Nephron progenitor cell (in vitro differentiated cells): ENCODE measurements around the gene SCUBE2.
"Not testable (repeated sequence)": the region's sequence is repeated elsewhere in the genome, so short reads cannot be mapped to it uniquely, and the experiment has no call there.

Experiments
- DNase-seq: peaks from one replicate; pipeline ENCODE4 v3.0.0; 2021
- H3K27ac Mint-ChIP-seq: 2 replicates; pipeline ENCODE4 v1.8.0; 2021; ENCODE audit warnings: mild to moderate bottlenecking, moderate library complexity, mixed read lengths
- H3K27me3 Mint-ChIP-seq: 2 replicates; pipeline ENCODE4 v1.8.0; 2021; ENCODE audit warnings: mild to moderate bottlenecking, low read depth, mixed read lengths; ENCODE audit not compliant: poor library complexity
- H3K36me3 Mint-ChIP-seq: 2 replicates; pipeline ENCODE4 v1.8.0; 2021; ENCODE audit warnings: low read depth, mixed read lengths
- H3K4me1 Mint-ChIP-seq: 2 replicates; pipeline ENCODE4 v1.8.0; 2021; ENCODE audit warnings: mixed read lengths
- H3K4me3 Mint-ChIP-seq: 2 replicates; pipeline ENCODE4 v1.8.0; 2021; ENCODE audit warnings: mild to moderate bottlenecking, moderate library complexity, mixed read lengths
- H3K9me3 Mint-ChIP-seq: 2 replicates; pipeline ENCODE4 v1.8.0; 2021; ENCODE audit warnings: mild to moderate bottlenecking, moderate library complexity, mixed read lengths
- TF ChIP-seq, protein P1 (sequence below): fragments of 200-600 bp; sonication (generic); IDR thresholded peaks from 2 replicates; pipeline ENCODE4 v1.5.0; 2021; ENCODE audit warnings: antibody characterized with exemption

Gene SCUBE2

DNA sequence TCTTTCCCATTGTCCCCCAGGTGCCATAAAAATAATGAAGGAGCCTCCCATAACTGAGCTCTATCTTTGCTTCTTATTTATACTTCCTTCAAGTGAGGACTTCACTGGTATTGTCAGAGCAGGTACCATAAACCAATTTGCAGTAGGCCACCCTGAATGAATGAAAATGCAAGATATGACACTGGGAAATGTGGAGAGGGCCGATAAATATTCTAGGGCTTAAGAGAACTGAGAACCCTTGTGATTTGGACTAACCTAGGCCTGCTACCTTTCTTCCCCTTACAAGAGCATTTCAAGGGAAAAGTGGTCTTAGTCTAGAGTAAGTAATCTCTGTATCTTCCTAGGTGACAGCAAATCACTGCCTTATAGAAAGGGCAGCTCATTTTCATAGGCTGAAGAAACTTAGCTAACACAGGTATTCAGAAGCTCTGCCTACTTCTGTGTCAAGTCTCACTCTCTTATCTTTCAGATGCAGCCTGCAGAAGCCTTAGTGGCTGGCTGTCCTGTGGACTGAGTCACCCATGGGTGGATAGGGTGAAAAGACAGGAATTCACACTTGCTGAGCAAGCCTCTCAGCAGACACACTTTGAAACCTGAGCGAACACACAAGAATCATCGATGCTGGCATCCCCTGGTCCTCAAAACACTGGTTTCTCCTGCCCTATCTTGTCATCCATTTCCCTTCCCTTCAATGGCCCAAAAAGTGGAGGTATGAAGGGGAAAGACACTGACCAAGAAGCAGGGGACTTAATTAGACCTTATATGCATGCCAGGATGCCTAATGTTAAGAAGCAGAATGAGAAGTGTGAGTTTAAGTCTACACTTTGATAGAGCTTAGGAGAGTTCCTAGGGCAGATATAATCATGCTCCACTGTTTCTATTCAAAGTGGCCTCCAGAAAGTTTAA, 102.8 kb downstream of the SCUBE2 start:
- H3K9me3 Mint-ChIP-seq, result no peaks in the 10 kb centered on the region
- H3K4me1 Mint-ChIP-seq, result no peaks in the 10 kb centered on the region
- no peaks in the 10 kb centered on the region for H3K36me3 Mint-ChIP-seq
- peaks cover 20% of the 10 kb centered on the region for H3K27me3 Mint-ChIP-seq
- H3K27ac Mint-ChIP-seq, result no peak overlapping the region
- TF ChIP-seq, protein P1, sequence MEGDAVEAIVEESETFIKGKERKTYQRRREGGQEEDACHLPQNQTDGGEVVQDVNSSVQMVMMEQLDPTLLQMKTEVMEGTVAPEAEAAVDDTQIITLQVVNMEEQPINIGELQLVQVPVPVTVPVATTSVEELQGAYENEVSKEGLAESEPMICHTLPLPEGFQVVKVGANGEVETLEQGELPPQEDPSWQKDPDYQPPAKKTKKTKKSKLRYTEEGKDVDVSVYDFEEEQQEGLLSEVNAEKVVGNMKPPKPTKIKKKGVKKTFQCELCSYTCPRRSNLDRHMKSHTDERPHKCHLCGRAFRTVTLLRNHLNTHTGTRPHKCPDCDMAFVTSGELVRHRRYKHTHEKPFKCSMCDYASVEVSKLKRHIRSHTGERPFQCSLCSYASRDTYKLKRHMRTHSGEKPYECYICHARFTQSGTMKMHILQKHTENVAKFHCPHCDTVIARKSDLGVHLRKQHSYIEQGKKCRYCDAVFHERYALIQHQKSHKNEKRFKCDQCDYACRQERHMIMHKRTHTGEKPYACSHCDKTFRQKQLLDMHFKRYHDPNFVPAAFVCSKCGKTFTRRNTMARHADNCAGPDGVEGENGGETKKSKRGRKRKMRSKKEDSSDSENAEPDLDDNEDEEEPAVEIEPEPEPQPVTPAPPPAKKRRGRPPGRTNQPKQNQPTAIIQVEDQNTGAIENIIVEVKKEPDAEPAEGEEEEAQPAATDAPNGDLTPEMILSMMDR, result no peak
- H3K4me3 Mint-ChIP-seq, result no peak overlapping the region
- no peak for DNase-seq

DNA sequence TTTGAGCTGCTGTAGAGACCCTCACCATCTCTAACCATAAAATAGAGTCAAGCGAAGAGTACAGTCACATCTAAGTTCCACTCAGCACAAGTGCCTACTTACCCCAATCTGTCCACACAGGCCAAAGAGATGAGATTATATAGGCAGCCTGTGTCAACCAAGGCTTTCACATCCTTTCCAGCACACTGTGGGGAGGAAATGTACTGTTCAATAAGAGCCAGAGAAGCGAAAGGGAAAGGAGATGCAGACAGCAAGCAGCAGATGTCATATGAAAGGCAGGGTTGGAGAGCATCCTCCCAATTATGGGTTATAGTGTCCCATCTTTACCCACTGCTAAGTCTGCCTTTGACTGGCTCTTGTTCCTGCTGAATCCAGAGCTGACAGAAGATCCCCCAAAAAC, 104.0 kb downstream of the SCUBE2 start:
- Mint-ChIP-seq H3K27me3 (peaks cover 9% of the 10 kb centered on the region), H3K27ac (no peak overlapping the region), H3K4me3 (no peak overlapping the region), H3K36me3 (no peaks in the 10 kb centered on the region), H3K9me3 (no peaks in the 10 kb centered on the region), H3K4me1 (no peaks in the 10 kb centered on the region)
- TF ChIP-seq, protein P1, result no peak
- no peak for DNase-seq

DNA sequence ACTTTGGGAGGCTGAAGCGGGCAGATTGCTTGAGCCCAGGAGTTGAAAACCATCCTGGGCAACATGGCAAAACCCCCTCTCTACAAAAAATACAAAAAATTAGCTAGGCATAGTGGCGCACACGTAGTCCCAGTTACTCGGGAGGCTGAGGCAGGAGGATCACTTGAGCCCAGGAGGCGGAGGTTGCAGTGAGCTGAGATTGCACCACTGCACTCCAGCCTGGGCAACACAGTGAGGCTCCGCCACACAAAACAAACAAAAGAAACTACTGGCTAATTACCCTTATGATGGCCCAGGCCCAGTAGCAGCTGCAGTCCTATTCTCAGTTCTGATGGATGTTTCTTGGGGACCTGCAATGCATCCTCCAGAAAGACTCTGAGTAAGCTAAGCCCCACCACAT, 104.6 kb downstream of the SCUBE2 start:
- H3K27ac Mint-ChIP-seq, H3K27me3 Mint-ChIP-seq, H3K4me1 Mint-ChIP-seq, DNase-seq, H3K4me3 Mint-ChIP-seq, H3K36me3 Mint-ChIP-seq, H3K9me3 Mint-ChIP-seq: not testable (repeated sequence)

DNA sequence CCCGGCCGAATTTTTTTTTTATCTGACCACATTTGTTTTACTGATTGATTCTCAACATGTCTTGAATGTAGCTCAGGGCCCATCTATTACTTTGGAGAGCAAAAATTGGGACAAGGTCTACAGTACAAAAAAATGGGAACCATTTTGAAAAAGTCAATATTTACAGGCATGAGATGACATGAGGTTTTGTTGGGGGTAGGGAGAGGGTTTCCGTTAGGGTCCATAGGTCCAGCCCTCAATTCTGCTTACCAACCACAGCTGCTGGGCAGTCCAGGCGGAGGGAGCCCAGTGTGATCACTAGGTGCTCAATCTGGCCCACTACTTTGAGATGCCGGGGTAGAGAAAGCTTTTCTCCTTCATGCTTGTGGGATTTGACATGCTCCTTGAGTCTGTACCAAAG, 105.9 kb downstream of the SCUBE2 start:
- Mint-ChIP-seq H3K4me3 (no peak overlapping the region), H3K9me3 (no peaks in the 10 kb centered on the region), H3K27me3 (peaks cover 6% of the 10 kb centered on the region), H3K27ac (no peak overlapping the region), H3K36me3 (no peaks in the 10 kb centered on the region), H3K4me1 (no peaks in the 10 kb centered on the region)
- TF ChIP-seq, protein P1, result no peak
- no peak for DNase-seq

DNA sequence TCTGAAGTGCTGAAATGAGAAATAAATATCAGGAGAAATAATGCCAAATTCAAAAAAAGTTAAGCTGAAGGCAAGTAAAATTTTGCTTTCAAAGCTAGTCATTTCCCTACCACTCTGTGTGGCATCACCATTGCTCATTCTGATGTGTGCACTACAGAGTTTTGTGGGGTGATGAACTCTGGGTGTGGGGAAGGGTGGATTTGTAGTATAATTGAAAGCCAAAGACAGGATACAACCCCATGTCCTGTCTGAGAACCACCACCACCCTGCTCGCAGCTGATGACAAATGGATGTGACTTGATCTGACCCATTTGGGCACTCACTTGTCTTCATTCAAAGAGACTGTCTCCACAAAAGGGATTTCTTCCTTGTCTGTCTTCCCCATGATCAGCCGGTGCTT, 107.8 kb downstream of the SCUBE2 start:
- no peaks in the 10 kb centered on the region for H3K36me3 Mint-ChIP-seq
- H3K4me3 Mint-ChIP-seq, result no peak overlapping the region
- peaks cover 10% of the 10 kb centered on the region for H3K27me3 Mint-ChIP-seq
- no peak for DNase-seq
- no peaks in the 10 kb centered on the region for H3K4me1 Mint-ChIP-seq
- H3K27ac Mint-ChIP-seq, result no peak overlapping the region
- H3K9me3 Mint-ChIP-seq, result no peaks in the 10 kb centered on the region
- TF ChIP-seq, protein P1, result no peak

DNA sequence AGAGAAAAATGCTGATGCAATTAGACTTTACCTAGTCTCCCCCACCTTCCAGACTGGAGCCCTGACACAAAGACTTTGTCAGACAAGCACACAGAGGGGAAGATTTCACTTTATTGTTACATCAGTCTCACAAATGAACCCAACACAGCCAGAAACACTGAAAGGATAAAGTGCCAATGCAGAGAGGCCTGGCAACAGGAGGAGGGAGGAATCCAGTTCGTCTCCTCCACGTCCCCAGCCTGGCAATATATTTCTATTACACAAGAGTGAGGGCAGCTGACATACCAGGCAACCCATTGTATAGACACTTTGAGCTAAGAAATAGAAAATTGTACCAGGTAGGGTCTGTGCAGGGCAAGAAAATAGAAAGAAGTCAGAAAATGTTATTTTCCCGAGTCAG, 110.9 kb downstream of the SCUBE2 start:
- DNase-seq, result no peak
- Mint-ChIP-seq H3K27ac (no peak overlapping the region), H3K36me3 (peaks cover 4% of the 10 kb centered on the region), H3K4me3 (no peak overlapping the region), H3K27me3 (peaks cover 6% of the 10 kb centered on the region), H3K4me1 (no peaks in the 10 kb centered on the region), H3K9me3 (peaks cover 10% of the 10 kb centered on the region)
- TF ChIP-seq, protein P1, result no peak

DNA sequence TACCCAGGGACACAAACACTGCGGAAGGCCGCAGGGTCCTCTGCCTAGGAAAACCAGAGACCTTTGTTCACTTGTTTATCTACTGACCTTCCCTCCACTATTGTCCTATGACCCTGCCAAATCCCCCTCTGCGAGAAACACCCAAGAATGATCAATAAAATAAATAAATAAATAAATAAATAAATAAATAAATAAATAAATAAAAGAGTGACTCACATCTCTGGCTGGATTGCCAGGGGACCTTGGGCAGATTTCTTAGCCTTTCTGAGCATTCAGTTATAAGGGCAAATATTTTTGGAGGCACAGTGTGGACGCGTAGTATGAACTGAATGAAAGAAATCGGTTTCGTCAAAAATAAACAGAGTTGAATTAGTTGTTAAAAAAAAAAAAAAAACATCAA, 112.0 kb downstream of the SCUBE2 start:
- peaks cover 10% of the 10 kb centered on the region for H3K9me3 Mint-ChIP-seq
- H3K4me3 Mint-ChIP-seq, H3K36me3 Mint-ChIP-seq, H3K27ac Mint-ChIP-seq, H3K4me1 Mint-ChIP-seq, H3K27me3 Mint-ChIP-seq, DNase-seq: not testable (repeated sequence)
